NCI-H345 treated with DMSO at 0.1 percent for 48 hours (cell line): ENCODE measurements around the gene ACOT11.

Experiments used
- DNase-seq: peaks from one replicate; lab custom pipeline; 2025; ENCODE audit not compliant: unreplicated experiment; lab: John Stamatoyannopoulos, UW

The ACOT11 gene

DNA sequence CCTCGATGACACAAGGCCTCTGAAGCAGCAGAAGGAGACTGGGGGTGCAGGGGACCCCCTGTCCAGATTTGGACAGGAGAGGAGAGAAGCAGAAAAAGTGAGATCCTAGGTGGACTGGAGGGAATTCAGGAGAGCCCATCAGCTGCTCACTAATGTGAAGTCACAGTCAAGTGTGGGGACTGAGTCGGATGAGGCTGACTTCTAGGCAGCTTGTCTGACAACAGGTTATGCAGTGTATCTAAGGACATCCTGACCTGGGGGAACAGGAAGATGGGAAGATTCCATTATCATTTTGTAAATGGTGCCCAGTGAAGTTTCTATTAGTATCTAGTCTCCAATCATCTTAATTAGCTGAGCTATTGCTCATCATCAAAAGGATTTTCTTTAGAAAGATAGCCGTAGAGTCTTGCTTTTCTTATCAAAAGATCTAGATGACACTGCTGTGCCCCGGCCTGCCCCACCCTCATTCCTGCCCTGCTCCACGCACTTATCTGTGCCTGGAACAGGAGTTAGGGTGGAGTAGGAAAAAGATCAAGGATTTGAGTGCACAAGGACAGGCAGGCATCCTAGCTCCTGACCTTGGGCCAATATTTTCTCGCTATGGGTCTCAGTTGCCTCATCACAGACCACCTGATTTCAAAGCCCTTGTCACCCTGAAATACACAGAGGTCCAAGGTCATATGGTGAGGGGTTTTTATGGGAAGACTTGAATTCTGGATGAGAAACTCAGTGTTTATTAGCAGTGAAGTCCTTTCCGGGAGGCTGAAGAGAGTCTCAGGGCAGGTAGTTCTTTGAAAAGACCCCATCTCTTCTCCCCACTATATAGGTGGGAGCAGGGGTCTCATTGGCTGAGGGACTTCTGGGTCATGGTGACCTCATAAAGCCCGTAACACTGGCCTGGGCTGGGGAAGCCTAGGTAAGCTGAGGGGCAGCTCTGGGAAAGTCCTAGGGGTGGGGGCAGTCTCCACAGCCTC is 93.1 kb downstream of the ACOT11 start, which contains the start of gene MROH7:
Gene MROH7 (plus strand): TSS at position 924 of the 974 bp plus-strand sequence. CDS start 11,141 bp downstream, outside the sequence.
- DNase-seq = no peak

DNA sequence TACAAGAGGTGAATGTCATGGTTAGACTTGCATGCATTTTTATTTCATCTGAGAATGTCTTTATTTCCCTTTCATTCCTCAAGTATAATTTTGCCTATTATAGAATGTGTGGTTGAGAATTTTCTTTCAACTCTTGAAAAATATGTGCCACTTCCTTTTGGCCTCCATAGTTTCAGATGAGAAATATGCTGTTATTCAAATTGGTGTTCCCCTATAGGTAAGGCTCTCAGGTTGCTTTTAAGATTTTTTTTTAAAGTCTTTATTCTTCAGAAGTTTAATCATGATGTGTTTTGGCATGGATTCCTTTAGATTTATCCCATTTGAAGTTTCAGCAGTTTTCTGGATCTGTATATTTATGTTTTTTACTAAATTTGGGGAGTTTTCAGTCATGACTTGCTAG is 95.7 kb downstream of the ACOT11 start:
- no peak for DNase-seq

DNA sequence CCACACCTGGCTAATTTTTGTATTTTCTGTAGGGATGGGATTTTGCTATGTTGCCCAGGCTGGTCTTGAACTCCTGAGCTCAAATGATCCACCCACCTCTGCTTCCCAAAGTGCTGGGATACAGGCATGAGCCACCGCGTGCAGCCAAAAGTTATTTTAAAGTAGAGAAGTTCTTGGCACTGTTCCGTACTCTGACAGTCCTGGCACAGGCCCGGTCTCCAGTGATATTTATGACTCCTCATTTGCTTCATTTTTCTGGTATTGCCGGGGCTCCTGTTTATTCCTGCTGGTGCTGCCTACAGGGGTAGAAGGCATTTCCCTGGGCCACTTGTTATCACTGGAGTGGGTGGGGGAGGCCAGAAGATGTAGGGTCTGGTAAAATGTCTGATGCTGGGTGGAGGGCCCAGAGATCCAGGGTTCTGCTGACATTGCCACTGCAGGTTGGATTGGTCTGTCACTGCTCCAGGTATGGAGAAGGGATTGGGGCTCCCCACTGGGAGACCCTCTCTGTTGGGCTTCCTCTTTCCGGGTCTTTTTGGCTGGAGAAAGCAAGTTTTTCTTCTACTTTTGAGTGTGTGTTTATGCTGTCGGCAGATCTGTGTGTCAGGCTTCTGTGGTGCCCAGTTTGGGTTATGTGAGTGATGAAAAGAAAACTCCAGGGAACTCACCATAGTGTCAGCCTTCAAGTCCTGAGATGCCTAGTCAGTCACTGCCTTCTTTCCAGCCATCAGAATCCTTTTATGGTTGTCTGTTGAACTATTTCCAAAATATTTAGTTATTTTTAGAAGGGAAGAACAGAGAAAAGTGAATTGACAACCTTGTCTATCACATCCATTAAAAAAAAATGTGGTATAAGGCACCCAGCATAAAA is 98.0 kb downstream of the ACOT11 start:
- DNase-seq = no peak

DNA sequence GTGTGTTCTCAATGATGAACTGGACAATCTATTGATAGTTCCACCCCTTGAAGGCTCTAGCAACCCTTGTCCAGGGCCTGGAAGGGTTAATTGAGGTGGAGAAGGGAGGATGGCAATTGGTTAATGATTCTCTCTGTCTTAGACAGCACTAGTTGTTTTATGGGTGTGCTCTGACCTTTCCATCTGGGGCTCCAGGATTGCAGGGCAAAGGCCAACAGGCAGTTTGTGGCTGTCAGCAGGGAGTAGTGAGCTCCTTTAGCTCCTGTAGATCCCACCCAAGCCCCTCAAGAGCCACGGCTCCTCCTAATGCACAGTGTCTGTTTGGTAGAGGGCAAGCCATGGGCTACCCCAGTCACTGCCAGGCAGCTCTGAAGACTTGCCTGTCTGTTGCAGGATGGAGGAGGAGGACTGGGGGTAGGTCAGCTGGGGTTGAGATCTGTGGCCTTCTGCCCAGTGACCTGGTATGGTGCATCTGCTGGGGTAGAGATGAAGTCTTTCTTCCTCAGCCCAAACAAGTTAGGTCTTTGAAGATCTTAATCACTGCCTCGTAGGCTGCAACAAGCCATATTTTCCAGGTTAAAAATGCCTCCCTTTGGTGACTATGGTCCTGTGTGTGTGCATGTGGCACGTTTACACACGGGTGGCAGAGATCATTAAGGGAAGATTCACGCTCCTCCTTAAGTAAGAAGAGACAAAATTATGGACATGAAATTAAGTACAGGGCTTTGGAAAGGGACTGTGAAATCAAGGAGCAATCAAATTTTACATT is 101.3 kb downstream of the ACOT11 start:
- no peak for DNase-seq

DNA sequence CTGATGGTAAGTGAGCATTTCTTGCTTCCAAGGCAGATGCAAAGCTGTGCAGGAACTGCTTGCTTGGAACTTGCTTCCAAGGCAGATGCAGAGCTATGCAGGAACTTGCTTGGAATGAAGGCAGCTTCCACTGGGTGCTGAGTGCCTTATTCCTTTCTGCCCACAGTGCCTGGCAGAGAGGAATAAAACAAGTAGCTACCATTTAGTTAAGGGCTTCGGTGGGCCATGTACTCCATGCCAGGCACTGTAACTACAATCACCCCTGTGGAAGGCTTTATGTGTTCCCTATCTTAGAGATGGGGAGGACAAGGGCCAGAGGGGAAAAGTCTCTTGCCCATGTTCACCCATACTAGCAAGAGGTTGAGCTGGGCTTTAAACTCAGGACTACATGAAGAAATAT is 101.9 kb downstream of the ACOT11 start:
- DNase-seq = no peak

DNA sequence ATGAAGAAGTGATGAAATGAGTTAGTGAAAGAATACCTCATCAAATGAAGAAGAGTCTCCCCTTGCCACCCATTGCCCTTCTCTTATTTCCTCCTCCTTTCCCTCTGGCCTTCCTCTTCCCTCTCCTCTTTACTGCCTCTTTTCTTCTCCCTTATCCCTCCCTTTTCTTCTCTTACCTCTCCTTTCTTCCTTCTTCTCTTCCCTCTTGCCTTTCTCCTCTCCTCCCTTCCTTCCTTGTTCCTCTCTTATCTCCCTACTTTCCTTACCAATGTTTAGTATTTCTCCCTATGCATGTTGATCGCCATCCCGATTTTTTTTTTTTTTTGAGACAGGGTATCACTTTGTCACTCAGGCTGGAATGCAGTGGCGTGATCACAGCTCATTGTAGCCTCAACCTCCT is 102.4 kb downstream of the ACOT11 start:
- no peak for DNase-seq

DNA sequence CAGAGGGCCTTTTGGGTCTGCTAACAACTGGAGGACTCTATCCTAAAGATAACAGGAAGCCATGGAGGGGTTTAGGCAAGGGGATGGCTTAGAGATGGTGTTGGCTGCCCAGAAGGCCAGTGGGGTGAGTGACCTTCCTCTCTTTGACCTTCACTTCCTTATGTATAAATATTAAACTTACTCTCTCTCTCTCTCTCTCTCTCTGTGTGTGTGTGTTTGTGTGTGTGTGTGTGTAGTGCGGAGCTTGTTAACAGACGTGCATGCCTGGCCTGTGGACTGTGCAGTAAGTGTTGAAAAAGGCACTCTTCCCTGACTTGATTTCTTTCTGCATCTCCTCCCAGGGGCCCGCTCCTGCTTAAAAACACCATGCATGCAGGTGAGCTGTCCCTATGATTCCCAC is 103.6 kb downstream of the ACOT11 start:
- no peak for DNase-seq

DNA sequence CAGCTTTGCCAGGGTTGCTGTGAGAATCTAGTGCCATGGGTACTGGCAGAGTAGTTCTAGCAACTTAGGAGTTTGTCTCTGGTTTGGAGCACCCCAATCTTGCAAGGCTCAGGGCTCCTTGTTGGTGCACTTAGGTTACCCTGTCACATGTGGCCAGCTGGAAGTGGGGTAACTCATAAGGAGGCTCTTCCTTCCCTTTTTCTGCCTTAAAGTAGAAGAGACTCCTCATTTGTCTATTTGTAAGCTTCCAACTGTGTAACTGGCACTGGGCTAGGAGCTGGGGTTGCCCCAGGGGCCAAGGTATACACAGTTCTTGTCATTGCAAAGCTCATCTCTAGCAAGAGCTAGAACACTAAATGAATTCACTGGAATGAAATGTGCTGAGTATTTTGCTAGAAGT is 104.1 kb downstream of the ACOT11 start:
- no peak for DNase-seq

DNA sequence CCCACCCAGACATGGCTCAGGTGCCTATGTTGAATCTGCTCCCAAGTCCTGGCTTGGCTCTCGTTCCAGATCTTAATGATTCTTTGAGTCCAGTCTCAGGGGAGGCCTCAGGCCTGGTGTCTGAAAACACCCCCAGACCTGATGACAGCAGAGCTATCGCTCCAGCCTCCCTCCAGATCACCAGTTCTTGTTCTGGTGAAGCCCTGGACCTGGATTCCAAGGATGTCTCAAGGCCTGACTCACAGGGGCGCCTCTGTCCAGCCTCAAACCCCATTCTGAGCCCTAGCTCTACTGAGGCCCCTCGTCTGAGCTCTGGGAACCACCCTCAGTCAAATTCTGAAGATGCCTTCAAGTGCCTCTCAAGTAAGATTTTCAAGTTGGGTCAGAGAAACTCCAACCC is 105.0 kb downstream of the ACOT11 start:
- no peak for DNase-seq

DNA sequence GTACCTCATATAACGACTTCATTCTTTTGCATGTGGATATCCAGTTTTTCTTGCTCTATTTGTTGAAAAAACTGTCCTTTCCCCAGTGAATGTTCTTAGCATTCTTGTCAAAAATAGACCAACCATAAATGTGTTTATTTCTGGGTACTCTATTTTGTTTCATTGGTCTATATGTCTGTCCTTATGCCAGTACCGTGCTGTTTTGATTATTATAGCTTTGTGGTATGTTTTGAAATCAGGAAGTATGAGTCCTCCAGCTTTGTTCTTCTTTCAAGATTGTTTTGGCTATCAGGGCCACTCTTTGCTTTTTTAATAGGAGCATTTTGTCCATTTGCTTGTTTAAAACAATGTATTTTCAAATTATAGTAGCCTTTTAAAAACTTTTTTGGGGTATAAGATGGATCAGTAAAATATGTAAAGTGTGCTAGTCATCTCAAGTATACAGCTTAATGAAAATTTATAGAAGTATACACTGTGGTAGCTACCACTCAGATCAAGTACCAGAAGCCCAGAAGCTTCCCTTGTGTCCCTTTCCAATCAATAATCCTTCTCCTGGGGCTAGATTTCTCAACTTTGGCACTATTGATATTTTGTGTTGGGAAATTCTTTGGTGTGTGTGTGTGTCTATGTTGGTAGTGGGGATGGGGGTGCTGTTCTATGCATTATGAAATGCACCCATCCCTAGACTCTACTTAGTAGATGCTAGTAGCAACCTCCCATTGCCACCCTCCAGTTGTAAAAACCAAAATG is 110.3 kb downstream of the ACOT11 start:
- no peak for DNase-seq
